ENCODE data around the gene TBX5.

DNA sequence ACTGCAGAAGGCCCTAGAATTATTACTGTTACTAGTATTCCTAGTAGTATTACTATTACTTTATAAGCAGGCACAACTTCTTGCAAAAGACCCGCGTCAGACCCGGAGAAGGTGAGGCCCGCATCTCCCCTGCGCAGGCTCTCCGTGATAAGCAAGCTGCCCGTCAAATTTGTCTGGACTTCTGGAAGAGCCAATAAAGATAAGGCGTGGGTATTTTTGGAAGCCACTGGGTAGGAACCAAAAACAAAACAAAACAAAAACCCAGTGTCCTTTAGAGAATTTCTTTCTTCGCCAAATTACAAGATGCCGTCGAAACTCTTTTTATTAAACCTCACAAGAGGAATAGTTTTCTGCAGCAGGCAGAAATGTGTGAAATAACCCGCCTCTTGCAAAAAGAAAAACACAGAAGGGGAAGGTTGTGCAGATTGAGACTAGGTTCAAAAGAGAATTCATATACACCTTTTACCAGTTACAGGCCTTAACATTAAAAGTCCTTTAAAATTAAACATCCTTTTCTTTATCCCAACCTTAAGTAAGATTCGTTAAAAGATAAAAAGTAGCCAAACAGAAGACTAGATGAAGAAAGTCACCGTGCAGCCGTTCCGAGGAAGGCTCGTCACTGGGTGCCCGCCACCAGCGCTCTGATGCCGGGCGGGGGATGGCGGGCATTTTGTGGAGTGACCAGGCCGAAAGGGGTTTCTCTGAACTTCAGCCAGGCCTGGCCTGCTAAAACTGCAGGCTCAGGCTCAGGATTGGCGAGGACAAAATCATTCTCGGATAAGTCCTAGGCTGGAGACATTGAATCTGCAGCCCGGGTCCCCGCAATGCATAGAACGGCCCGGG lies 1.6 kb downstream of the TBX5 start:
- no peak for TF ChIP-seq EZH2phosphoT487 (IDR thresholded peaks at IDR 0.05; ENCODE audit: borderline replicate concordance, low read length)
- TF ChIP-seq, protein P1, sequence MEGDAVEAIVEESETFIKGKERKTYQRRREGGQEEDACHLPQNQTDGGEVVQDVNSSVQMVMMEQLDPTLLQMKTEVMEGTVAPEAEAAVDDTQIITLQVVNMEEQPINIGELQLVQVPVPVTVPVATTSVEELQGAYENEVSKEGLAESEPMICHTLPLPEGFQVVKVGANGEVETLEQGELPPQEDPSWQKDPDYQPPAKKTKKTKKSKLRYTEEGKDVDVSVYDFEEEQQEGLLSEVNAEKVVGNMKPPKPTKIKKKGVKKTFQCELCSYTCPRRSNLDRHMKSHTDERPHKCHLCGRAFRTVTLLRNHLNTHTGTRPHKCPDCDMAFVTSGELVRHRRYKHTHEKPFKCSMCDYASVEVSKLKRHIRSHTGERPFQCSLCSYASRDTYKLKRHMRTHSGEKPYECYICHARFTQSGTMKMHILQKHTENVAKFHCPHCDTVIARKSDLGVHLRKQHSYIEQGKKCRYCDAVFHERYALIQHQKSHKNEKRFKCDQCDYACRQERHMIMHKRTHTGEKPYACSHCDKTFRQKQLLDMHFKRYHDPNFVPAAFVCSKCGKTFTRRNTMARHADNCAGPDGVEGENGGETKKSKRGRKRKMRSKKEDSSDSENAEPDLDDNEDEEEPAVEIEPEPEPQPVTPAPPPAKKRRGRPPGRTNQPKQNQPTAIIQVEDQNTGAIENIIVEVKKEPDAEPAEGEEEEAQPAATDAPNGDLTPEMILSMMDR (IDR thresholded peaks at IDR 0.05; ENCODE audit: low read depth, low read length, poor library complexity, severe bottlenecking), result no peak

All from DOHH2 (cell line).